ENCODE data around the gene VPS13D. TPM values are rescaled to one million over a fixed set of nuclear protein-coding genes. Genes with fewer than 3 reads are reported as not detected.

The VPS13D gene
- total RNA-seq, 1 donor from 2014 or later = 68.2 TPM

DNA sequence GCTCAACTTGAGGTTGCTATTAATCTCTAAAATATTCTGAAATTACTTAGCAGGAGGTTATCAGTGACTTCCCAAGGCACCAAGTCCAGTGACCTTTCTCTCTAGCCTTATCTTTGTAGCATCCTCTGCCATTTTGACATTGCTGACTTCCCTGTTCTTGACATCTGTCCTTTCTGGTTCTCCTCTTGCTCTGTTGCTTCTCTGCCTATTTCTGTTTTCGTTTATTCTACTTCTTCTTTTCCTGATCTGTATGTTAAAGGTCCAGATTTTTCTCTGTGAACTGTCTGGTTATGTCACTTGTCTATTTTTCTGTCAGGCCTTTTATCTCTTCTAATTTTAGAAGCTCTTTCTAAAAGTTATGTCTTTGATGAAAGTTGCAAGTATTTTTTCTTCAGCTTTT lies 178.8 kb downstream of the VPS13D start:
- intact Hi-C loops (cut with DNase I) = loop anchor here (5.0 to 10.0 kb wide), 2 partner anchors 64 to 249 kb away; no protein-coding TSS in a partner anchor
- no peak for DNase-seq (ENCODE audit: low spot score)

DNA sequence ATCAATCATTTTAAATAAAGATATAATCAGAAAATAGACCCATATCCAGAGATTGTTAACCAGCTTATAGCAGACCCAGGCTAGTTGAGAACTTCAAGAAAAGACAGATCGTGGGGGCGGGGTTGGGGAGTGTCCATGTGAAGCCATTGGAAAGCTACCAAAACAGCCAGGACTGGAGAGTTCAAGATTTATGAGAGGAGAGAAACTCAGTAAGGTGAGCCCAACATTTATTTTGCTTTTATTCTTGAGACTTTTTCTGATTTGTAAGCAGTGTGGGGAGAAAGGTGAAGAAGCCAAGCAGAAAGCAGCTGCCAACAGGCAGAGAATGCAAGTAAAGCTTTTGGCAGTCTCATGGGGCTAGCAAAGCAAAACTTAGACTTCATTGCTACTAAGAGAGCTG lies 179.9 kb downstream of the VPS13D start:
- no peak for DNase-seq (ENCODE audit: low spot score)
- intact Hi-C loops (cut with DNase I) = loop anchor here (5.0 to 10.0 kb wide), 2 partner anchors 65 to 248 kb away; no protein-coding TSS in a partner anchor

DNA sequence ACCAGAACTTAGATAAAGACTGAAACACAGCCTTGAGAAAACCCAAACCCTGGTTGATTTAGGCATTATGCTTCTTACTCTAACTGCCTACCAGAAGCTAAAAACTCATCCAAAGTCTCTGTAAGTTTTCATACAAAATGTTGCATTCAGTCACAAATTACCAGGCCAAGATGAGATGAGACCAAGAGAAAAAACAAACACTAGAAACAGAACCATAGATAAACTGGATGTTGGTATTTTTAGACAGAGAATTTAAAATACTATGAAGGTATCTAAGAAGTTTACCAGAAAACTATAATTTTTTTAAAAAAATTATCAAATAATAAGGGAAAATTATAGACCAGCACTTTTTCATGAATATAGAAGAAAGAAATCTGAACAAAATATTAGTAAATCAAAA lies 180.5 kb downstream of the VPS13D start:
- intact Hi-C loops (cut with DNase I) = no loop called here
- DNase-seq (ENCODE audit: low spot score) = no peak

DNA sequence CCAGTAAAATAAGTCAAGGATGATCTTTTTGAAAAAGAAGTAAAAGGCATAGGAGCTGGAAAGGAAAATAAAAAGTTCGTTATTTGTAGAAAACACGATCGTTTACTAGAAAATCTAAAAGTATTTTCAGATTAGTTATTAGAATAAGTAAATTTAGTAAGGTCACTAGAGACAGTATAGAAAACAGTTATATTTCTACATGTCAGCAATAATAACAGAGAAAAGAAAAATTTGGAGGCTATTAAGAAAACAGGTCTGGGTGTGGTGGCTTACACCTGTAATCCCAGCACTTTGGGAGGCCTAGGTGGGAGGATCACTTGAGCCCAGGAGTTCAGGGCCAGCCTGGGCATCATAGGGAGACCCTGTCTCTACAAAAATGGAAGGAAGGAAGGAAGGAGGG lies 181.3 kb downstream of the VPS13D start:
- DNase-seq (ENCODE audit: low spot score) = no peak
- intact Hi-C loops (cut with DNase I) = no loop called here

DNA sequence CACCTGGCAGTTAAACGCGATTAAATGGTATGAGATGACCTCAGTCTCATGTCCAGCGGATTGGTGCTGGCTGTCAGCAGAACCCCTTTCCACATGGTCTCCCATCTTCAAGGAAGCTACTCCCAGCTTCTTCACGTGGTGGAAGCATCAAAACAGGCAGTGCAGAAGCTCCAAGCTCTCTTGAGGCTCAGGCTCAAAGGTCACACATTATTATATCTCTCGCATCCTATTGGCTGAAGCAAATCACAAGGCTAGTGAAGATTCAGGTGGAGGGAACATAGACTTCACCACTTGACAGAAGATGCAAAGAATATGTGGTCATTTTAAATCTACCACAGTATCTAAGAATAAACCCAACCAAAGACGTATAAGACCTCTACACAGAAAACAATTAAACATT lies 181.9 kb downstream of the VPS13D start:
- no peak for DNase-seq (ENCODE audit: low spot score)
- intact Hi-C loops (cut with DNase I) = no loop called here

DNA sequence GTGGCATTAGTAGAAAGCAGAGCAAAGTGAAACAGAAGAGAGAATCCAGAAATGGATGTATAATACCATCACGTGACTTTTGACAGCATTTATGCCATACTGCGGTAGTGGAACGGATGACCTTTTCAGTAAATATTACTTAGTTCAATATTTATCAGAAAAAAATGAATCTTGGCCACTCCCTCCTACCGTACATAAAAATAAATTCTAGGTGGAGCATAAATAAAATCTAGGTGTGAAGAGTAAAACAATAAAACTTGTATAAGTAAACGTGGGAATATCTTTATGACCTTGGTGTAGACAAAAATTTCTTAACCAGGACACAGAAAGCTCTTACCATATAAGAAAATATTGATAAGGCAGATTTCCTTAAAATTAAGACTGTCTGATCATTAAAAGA lies 182.6 kb downstream of the VPS13D start:
- intact Hi-C loops (cut with DNase I) = no loop called here
- no peak for DNase-seq (ENCODE audit: low spot score)

DNA sequence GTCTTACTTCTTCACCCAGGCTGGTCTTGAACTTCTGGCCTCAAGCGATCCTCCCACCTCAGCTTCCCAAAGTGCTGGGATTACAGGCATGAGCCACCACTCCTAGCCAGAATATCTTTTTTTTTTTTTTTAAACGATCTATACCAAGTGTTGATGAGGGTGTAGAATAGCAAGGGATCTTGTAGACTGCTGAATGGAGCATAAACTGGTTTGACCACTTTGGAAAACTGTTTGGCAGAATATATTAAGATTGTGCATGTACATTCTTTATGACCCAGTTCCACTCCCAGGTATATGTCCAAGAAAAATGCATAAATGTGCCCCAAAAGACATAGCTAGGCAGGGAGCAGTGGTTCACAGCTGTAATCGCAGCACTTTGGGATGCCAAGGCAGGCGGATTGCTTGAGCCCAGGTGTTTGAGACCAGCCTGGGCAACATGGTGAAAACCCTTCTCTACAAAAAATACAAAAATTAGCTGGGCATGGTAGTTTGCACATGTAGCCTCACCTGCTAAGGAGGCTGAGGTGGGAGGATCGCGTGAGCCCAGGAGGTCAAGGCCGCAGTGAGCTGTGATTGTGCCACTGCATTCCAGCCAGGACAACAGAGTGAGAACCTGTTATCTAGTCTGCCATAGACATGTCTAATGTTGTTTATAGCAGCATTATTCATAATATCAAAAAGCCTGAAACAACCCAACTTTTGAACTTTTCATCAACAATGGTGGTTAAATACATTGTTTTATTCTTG lies 184.0 kb downstream of the VPS13D start:
- DNase-seq (ENCODE audit: low spot score) = no peak
- intact Hi-C loops (cut with DNase I) = no loop called here

DNA sequence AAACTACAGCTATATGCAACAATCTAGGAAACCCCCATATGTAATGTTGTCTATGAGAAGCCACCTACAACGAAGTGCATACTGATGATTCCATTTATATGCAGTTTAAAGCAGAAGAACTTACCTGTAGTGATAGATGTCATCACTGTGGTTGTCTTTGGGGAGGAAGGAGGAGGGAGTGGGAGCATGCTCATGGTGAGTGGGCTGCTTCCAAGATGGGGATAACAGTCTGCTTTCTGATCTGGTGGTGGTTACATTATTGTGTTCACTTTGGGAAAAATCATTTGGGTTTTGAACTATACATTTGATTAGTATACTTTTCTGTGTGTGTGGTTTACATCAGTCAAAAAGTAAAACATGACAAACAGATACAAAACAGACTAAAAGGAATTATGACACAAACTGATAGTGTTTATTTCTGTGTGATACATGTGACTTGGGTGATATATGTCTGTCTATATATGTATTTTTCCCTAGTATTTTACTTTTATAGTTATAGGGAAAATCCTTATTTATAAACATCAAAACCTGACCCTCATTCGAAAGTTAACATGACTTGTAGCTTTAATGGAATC lies 184.7 kb downstream of the VPS13D start:
- no peak for DNase-seq (ENCODE audit: low spot score)
- intact Hi-C loops (cut with DNase I) = no loop called here

DNA sequence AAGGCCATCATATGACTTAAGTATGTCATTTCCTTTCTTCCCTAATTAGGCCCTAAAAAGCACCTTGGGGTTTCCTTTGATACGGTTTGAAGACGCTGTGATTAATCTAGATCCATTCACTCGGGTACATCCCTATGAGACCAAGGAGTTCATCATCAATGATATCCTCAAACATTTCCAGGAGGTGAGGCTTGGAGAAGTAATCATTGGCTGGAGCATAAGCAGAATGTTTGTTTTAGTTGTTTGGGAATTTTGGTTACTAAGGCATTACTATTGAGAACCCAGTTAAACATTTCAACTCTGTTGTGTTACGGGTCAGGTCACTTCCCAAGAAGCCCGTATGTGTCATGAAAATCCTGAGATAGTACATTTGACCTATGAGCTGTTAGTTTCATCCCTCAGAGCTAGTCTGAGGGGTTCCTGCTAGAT lies 185.2 kb downstream of the VPS13D start:
- no peak for DNase-seq (ENCODE audit: low spot score)
- intact Hi-C loops (cut with DNase I) = no loop called here

DNA sequence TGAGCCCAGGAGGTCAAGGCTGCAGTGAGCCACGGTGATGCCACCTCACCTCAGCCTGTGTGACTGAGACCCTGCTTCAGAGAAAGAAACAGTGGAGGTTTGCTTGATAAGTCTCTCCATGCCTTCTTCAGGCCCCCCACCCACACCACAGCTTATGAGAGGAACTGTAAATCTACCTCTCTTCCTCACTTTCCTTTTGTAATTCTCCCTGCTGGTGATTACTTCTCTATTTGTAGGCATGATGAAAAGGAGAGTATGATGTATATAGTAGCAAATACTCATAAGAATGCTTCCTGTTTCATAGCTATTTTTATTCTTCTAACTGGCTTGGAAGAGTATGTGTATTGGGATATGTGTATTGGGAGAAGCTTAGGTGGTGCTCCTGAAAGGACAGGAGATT lies 186.3 kb downstream of the VPS13D start:
- DNase-seq (ENCODE audit: low spot score) = no peak
- intact Hi-C loops (cut with DNase I) = no loop called here

DNA sequence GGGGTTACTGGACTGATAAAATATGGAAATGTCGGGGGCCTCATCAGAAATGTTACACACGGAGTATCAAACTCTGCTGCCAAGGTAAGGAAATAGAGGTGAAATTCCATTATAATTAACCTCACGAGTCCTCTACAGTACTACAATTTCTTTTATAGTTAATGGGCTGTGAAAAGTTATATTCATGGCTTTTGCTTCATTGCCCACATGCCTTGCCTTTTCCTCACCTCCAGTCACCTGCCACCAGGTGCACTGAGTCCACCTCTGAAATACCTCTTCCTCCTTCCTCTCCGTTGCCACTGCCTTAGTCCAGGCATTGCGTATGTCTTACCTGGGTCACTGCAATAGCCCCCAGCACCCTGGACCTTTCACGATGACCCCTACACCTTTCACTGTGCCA lies 186.9 kb downstream of the VPS13D start:
- DNase-seq (ENCODE audit: low spot score) = no peak
- intact Hi-C loops (cut with DNase I) = no loop called here

DNA sequence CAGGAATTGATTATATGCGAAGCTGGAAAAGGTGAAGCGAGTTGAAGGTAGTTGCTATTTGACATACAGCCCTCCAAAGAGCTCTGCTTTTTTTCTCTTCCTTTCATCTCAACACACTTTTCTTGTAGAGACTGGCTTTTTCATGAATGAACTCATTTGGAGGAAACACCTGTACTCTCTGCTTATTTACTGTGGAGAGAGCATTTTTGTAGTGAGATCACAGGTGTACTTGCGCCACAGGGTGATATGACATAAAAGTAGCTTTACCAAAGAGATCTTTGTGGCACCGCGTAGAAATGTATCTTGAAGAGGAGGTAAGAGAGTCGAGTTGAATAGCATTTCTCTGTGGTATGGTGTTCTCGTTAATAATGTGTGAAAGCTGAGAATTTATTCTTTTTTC lies 187.6 kb downstream of the VPS13D start:
- intact Hi-C loops (cut with DNase I) = no loop called here
- DNase-seq (ENCODE audit: low spot score) = no peak

DNA sequence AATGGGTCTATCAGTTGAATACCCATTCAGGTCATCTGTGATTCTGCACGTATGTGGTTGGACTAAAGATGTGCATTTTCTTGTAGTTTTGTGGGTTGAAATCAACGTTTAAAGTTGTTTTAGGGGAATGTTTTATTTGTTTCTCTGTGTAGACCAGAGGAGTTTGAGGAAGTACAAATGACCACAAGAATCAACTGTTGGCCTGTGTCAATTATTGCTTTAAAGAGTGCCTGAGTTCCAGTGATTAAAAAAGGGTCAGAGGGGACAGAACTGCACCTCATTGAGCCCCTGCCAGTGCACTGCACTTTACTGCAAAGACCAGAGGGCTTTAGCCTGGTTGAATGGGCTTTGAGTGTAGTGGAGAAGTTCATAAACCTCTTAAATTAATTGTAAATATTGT lies 190.3 kb downstream of the VPS13D start:
- intact Hi-C loops (cut with DNase I) = loop anchor here (5.0 kb wide), 1 partner anchor 197 kb away; the partner anchor contains the start of gene DHRS3
- DNase-seq (ENCODE audit: low spot score) = no peak

DNA sequence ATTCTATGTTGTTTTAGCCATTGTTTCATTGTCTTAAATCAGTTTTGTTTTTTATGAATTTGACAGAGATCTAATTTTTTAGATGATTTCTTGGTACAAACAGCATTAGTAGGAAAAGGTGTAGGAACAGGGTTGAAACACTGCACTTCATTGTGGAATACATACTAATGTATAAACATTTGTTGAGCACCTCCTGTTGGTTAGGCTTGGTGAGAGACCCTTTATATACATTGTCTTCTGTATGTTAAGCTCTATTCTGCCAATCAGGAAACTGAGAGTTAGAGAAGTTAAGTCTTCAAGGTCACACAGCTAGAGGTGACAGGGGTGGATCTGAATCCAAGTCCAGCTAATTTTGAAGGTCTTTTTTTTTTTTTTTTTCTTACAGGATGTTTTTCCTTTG lies 192.7 kb downstream of the VPS13D start:
- no peak for DNase-seq (ENCODE audit: low spot score)

DNA sequence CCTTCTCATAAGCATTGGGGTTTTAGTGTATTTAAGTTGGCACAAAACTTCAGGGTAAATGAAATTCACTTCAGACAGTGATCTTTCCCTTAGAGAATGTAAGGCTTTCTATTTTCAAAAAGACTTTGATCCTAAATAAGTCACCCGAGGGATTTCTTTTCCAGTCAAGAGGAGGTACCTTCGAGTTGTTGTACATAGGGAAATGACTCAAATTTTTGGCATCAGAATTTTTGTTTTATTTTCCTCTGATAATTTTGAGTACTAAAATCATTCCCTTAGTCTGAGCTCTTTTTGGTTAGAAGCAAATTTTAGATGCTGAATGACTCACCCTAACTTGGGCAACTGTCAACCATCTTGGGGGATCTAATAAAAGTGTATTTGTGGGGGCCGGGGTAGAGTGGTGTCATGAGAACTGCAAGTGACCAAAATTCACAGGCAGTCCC lies 194.3 kb downstream of the VPS13D start:
- DNase-seq (ENCODE audit: low spot score) = no peak
- intact Hi-C loops (cut with DNase I) = loop anchor here (5.0 kb wide), 1 partner anchor 193 kb away; the partner anchor contains the start of gene DHRS3

More for the DNA sequence above, 192.7 kb downstream of the VPS13D start:
- intact Hi-C loops (cut with DNase I) = loop anchor here (5.0 kb wide), 1 partner anchor 195 kb away; the partner anchor contains the start of gene DHRS3

DNA sequence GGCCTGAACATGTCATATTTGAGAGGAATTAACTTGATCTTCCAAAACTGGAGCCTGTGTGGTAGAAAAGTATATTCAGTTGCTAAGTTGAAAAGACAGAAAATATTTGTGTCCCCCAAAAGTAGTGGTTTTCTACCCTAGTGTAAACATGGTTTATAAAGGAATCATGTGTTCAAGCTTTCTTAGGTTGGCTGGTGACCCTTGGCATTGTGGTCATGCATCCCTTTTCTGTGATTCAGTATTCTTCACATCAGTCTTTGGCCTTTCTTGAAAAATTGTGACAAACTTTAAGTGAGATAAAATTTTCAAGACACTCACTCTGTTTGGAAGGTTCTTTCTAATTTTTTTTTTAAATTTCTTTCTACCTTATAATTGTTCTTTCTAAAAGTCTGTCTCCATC lies 195.0 kb downstream of the VPS13D start:
- intact Hi-C loops (cut with DNase I) = loop anchor here (5.0 kb wide), 1 partner anchor 193 kb away; the partner anchor contains the start of gene DHRS3
- DNase-seq (ENCODE audit: low spot score) = no peak

DNA sequence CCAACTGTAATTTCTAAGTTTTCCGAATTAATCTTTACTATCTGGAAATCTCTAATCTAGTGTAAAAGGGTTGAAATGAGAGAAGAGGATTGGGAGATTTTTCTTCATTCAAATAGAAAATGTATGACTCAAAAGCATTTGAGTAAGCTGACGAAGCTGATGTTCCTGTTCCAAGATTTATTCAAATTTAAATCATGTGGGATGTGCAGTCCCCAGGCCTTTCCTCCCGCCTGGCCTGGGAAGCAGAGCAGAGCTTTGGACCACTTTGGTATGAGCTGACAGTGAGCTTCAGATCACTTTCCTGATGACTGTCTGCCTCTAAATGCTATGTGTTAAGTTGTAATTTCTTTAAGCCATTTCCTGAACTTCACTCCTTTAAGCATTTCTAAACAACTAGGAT lies 196.2 kb downstream of the VPS13D start:
- intact Hi-C loops (cut with DNase I) = no loop called here
- no peak for DNase-seq (ENCODE audit: low spot score)

DNA sequence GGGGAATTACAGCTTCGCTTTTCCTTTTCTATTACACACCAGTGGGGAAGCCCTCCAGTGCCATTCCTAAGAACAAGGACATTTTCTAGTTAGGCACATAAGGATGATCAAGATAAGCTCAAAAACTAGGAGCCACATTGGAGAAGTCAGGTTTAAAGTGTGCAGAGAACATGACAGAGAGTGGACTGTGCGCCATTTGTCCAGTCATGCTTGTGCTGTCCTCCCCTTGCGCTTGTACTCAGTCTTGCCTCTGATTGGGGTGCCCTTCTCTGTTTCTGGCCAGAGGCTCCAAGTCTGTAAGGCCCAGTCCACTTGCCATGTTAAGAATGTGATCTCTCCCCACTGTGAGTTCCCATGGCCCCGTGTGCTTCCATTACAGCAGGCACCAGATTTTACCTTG lies 198.5 kb downstream of the VPS13D start:
- no peak for DNase-seq (ENCODE audit: low spot score)
- intact Hi-C loops (cut with DNase I) = no loop called here

DNA sequence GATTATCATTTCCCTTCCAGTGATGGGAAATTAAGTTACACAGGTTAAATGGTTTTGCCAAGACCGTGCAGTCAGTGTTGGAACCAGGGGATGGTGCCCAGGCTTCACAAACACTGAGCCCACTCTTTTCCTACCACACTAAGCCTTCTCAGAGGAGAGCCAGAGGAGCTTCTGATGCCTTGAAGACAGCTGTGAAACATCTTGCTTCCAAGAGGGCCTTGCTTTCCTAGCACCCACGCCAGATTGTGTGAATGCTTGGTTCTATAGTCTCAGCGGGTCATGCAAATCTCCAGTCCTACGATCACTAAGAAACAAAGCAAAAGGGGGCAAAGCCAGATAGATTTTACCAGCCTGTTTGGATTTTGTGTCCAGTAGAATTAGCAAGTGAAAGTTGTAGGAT lies 200.7 kb downstream of the VPS13D start:
- DNase-seq (ENCODE audit: low spot score) = no peak
- intact Hi-C loops (cut with DNase I) = no loop called here

DNA sequence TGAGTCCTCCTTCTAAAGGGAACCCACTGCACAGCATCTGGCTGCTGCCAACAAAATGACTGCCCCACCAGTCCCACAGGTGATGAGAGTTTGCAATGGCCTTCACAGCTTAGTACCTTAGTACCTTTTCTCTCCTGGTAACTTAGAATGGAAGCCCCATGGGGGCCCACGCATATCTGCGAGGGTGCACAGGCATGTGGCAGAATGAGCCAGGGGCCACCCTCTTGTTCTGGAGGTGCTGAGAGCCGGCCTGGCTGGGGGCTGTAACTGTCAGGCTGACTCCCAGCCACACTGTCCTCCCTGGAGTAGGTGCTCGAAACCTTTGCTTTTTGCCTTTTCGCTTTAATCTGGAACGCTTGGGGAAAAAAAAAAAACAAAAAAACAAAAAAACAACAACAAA lies 203.1 kb downstream of the VPS13D start:
- intact Hi-C loops (cut with DNase I) = no loop called here
- no peak for DNase-seq (ENCODE audit: low spot score)
